Measurements from ENCODE around the gene GSDME.

GRCh38 chr7:24690251-24690650 is 67.0 kb downstream of the GSDME start:
- TF ChIP-seq CTCF (IDR thresholded peaks at IDR 0.05) (no peak), ZFX (IDR thresholded peaks at IDR 0.05; ENCODE audit: borderline replicate concordance) (no peak)
